Coronary artery (tissue), 2 donors: ENCODE measurements around the gene CENPVL3.
"Not testable (repeated sequence)": the region's sequence is repeated elsewhere in the genome, so short reads cannot be mapped to it uniquely, and the experiment has no call there.

Experiments
- DNase-seq: peaks from one replicate; pipeline ENCODE4 v3.0.0-alpha.2; 2017; ENCODE audit warnings: low spot score
- H3K27ac ChIP-seq, 2 donors: fragments of 200-600 bp; sonication (generic); one replicate each; pipeline ENCODE4 v1.5.1; 2016 to 2019
- H3K4me3 ChIP-seq: fragments of 200-600 bp; sonication (generic); 2 replicates; pipeline ENCODE4 v1.5.1; 2016; ENCODE audit warnings: mild to moderate bottlenecking, moderate library complexity
- TF ChIP-seq, protein P1 (sequence below): fragments of 200-600 bp; sonication (generic); IDR thresholded peaks from one replicate; pipeline ENCODE4 v1.5.1; 2019; ENCODE audit warnings: antibody characterized with exemption

CENPVL3 gene

GRCh38 chrX:51618241-51619155, at the start of gene CENPVL3:
Gene CENPVL3, minus strand, starts transcription at chrX:51618912. Its CDS starts 39 bp downstream, at chrX:51618873.
- peak within 1 kb of the TSS; percentile 25 for H3K4me3 ChIP-seq
- DNase-seq, H3K27ac ChIP-seq: not testable (repeated sequence)

DNA sequence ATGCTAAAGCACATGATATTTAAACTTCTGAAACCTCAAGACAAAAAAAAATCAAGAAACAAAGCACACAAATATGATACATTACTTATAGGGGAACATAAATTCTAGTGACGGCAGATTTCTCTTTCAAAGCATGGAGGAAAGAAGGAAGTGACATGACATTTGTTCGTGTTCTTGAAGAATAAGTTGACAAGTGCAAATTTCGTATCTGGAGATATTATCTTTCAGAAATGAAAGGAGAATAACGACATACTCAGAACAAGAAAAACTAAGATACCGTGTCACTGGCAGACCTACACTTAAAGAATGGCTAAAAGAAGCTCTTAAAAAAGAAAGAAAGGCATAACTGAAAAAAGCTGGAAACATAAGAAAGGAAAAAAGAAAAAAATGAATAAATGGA, 47.3 kb upstream of the CENPVL3 start:
- H3K27ac ChIP-seq, result no peak overlapping the region
- TF ChIP-seq, protein P1, sequence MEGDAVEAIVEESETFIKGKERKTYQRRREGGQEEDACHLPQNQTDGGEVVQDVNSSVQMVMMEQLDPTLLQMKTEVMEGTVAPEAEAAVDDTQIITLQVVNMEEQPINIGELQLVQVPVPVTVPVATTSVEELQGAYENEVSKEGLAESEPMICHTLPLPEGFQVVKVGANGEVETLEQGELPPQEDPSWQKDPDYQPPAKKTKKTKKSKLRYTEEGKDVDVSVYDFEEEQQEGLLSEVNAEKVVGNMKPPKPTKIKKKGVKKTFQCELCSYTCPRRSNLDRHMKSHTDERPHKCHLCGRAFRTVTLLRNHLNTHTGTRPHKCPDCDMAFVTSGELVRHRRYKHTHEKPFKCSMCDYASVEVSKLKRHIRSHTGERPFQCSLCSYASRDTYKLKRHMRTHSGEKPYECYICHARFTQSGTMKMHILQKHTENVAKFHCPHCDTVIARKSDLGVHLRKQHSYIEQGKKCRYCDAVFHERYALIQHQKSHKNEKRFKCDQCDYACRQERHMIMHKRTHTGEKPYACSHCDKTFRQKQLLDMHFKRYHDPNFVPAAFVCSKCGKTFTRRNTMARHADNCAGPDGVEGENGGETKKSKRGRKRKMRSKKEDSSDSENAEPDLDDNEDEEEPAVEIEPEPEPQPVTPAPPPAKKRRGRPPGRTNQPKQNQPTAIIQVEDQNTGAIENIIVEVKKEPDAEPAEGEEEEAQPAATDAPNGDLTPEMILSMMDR, result no peak
- H3K4me3 ChIP-seq, result no peak overlapping the region
- no peak for DNase-seq

DNA sequence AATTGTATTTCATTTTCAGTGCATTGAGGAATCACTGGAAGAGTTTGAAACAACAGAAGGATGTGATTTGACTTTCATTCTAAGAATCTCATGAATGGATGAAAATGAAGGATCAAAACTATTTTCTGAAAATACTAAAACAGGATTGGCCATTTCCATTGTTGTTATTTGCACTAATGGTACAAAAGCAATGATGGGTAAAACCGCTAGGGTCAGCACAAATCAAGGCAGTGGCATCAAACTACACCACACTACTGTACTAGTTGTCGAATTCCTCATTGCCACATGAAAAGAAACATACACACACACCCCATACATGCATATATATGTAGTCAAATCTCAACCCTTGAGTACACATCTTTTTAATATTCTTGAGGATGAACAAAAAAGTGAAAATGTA, 24.7 kb upstream of the CENPVL3 start:
- no peak overlapping the region for H3K27ac ChIP-seq
- TF ChIP-seq, protein P1, result no peak
- DNase-seq, result no peak
- no peak overlapping the region for H3K4me3 ChIP-seq

GRCh38 chrX:51641421-51642021, 22.8 kb upstream of the CENPVL3 start:
- TF ChIP-seq, protein P1, result no peak
- no peak for DNase-seq
- Histone ChIP-seq H3K27ac (no peak overlapping the region), H3K4me3 (no peak overlapping the region)

- DNase-seq, H3K27ac ChIP-seq, H3K4me3 ChIP-seq: not testable (repeated sequence)
Observed at GRCh38 chrX:51636511-51636910, 17.8 kb upstream of the CENPVL3 start.

DNA sequence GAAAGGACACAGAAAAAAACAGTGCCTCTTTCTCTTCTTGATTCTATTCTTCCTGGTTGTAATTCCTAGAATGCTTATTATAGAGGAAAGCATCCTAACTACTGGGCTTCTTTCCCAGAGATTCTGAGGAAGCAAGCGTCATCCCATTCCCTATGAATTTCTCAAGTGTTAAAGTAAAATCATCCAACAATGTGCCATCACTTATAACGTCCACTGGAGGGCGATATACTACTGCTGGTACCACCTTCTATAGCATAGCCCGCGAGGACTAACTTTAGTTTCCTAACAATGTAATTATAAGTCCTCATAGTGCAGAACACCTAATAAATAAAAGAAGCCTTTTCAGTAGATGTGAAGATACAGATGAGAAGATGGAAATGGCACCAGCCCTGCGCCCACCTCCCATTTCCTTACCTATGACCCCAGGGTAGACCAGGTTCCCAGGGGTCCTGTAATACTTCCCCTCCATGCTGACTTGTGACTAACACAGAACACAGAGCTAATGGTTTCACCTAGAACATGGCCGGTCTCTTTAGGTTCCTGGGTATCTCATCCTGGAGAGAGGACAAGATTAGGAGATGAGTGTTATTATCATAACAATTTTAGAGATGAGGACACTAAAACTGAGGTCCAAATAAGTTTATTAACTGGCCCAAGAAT, 4.2 kb downstream of the CENPVL3 start:
- no peak overlapping the region for H3K27ac ChIP-seq
- H3K4me3 ChIP-seq, result no peak overlapping the region
- DNase-seq, result no peak
- TF ChIP-seq, protein P1, result no peak

DNA sequence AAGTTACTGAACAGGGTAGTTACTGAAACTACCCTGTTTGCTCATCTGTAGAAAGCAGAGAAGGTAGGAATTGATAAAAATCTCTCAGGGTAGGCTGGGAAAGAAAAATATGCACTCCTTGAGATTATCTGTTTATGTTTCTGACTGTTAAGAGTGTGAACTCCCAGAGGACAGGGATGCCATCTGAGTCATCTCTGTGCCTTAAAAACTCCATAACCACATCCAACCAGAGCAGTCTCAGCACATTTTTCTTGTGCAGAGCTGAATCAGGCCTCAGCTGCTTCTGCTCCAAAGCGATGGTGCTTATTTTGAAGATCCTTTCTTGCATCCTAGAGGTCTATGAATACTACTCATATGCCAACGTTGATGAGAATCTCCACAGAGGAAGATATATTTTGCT, 9.9 kb downstream of the CENPVL3 start:
- Histone ChIP-seq H3K27ac (no peak overlapping the region), H3K4me3 (no peak overlapping the region)
- TF ChIP-seq, protein P1, result no peak
- DNase-seq, result no peak
